ENCODE data around the gene ACO2.

Gene ACO2

GRCh38 chr22:41491374-41492100 is 22.6 kb downstream of the ACO2 start:
- no peak for FAIRE-seq

GRCh38 chr22:41498303-41498835 is 29.5 kb downstream of the ACO2 start:
- no peak for FAIRE-seq

DNA sequence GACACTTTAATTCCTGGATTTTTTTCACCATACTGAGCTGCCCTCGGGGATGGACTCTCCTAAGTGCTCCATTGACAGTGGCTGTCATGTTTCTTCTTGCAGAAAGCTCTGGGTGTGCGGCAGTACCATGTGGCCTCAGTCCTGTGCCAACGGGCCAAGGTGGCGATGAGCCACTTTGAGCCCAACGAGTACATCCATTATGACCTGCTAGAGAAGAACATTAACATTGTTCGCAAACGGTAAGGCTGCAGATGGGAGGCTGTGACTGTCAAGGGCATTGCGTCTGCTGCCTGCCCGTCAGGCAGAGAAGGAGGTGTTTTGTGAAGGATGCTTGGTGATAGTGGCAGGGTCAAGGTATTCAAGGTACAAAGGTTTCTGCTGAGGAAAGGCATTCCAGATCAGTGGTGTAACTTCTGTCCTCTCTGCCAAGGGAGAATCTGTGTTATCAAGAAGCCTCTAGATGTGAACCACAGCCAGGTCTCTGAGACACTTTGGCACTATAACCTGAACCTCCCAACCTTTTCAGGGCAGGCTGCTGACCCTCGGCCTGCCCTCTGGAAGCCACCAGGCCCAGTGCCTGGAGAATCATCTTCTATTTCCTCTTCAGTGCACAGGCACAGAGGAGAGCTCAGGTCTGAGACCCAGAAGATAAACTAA is 30.8 kb downstream of the ACO2 start:
- FAIRE-seq, result no peak

DNA sequence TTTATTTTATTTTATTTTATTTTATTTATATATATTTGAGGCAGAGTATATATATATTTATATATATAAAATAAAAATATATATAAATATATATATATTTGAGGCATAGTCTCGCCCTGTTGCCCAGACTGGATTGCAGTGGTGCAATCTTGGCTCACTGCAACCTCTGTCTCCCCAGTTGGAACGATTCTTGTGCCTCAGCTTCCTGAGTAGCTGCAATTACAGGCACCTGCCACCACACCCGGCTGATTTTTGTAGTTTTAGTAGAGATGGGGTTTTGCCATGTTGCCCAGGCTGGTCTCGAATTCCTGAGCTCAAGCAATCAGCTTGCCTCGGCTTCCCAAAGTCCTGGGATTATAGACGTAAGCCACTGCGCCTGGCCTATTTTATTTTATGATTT is 31.4 kb downstream of the ACO2 start:
- FAIRE-seq, result no peak

GRCh38 chr22:41501209-41501608 is 32.3 kb downstream of the ACO2 start:
- no peak for FAIRE-seq

DNA sequence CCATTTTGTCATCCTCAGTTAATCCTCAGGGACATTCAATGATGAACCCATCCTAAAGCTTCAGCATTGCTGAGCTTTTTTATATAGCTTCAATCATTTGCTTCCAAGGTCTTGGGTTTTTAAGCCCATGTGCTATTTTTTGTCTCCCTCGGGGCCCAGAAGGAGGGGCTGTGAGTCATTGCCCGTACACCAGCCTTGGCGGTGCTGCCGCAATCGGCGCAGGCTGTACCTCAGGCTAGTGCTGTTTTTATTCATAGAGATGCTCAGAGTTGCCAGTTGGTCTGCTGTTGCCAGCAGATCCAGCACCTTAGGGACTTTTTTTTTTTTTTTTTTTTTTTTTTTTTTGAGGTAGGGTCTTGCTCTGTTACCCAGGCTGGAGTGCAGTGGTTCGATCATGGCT is 35.5 kb downstream of the ACO2 start:
- no peak for FAIRE-seq

DNA sequence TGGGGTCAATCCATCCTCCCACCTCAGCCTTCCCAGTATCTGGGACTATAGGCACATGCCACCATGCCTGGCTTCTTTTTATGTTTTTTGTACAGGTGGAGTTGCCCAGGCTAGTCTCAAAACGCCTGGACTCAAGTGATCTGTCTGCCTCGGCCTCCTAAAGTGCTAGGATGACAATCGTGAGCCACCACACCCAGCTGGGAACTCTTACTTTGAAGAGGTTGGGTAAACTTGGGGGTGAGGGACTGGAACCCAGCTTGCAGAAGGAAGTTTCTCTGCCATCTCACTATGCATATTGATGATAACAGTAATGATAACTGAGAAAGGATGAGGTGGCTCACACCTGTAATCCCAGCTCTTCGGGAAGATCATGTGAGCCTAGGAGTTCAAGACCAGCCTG is 35.9 kb downstream of the ACO2 start:
- no peak for FAIRE-seq

DNA sequence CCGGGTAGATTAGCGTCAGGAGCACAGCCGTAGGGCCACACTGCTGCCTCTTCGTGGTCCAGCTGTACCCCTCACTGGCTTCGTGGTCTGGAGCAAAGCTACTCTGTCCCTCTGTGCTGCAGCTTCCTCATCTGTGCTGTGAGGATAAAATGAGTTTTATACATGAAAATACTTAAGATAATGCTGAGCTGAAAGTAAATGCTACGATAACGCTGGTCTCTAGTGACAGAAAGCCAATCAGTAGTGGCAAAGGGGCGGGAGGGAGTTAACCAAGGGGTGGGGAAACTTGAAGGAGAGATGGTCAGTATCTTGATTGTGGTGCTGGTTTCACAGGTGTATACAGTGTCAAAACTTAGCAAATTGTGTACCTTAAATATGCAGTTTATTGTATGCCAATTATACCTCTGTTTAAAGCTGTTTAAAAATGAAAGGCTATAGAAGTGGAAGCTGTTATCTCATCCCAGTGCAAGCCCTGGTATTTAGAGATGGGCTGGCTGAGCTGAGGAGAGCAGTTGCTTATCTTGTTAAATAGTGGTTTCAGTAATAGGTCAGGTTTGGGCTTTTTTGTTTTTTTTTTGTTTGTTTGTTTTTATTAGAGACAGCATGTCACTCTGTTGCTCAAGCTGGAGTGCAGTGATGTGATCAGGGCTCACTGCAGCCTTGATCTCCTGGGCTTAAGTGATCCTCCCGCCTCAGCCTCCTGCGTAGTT is 36.7 kb downstream of the ACO2 start:
- no peak for FAIRE-seq

DNA sequence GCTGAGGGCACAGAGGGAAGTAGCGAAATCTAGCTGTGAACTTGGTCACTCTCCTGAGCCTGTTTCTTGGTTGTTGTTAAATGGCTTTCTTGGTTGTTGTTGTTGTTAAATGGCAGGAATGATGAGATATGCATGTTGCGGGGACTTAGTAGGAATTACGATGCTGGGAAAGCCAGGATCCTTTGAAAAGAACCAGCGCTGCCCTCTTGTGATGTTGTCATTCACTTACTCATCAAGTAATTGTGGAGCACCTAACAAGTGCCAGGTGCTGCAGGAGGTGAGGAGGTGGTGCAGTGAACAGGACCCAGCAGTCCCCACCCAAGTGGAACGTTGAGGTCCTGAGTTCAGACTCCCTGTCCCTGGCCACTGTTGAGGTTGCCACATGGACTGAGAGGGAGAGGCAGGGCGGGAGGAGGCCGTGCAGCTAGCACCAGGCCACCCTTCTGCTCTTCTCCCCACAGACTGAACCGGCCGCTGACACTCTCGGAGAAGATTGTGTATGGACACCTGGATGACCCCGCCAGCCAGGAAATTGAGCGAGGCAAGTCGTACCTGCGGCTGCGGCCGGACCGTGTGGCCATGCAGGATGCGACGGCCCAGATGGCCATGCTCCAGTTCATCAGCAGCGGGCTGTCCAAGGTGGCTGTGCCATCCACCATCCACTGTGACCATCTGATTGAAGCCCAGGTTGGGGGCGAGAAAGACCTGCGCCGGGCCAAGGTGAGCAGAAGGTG is 38.6 kb downstream of the ACO2 start:
- no peak for FAIRE-seq

- FAIRE-seq, result no peak
These were observed 39.9 kb downstream of the ACO2 start for GRCh38 chr22:41508770-41509170.

DNA sequence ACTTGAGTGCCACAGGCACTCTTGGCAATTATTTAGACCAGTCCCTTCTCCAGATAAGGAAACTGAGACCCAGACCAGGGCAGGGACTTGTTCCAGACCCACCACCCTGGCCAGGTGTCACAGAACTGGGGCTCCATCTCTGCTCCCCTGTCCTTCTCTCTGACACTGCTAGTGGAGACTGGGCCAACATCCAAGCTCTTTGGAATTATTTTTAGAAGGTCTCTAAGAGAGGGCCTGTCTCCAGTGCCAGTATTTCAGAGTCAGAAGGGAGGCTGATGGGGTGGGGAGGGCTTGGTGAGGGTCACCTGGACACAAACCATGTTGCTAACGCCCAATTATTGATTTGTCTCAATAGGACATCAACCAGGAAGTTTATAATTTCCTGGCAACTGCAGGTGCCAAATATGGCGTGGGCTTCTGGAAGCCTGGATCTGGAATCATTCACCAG is 42.6 kb downstream of the ACO2 start:
- no peak for FAIRE-seq

- no peak for FAIRE-seq
These were observed 43.7 kb downstream of the ACO2 start for GRCh38 chr22:41512421-41513194.

GRCh38 chr22:41513391-41513790 is 44.5 kb downstream of the ACO2 start:
- FAIRE-seq, result no peak

DNA sequence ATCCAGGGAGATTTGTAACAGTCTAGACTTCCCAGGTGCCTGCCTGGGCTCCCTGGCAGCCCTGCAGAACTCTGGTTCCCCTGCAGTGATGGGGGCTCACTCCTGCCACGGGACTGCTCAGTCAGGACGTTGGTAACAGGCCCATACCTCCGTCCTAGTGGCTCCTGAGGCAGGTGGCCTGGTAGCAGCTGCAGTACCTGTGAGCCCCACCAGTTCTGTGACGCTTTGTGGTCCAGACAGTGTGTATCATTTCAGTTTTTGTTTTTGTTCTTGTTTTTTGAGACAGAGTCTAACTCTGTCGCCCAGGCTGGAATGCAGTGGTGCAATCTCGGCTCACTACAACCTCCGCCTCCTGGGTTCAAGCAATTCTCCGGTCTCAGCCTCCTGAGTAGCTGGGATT is 47.5 kb downstream of the ACO2 start:
- no peak for FAIRE-seq

DNA sequence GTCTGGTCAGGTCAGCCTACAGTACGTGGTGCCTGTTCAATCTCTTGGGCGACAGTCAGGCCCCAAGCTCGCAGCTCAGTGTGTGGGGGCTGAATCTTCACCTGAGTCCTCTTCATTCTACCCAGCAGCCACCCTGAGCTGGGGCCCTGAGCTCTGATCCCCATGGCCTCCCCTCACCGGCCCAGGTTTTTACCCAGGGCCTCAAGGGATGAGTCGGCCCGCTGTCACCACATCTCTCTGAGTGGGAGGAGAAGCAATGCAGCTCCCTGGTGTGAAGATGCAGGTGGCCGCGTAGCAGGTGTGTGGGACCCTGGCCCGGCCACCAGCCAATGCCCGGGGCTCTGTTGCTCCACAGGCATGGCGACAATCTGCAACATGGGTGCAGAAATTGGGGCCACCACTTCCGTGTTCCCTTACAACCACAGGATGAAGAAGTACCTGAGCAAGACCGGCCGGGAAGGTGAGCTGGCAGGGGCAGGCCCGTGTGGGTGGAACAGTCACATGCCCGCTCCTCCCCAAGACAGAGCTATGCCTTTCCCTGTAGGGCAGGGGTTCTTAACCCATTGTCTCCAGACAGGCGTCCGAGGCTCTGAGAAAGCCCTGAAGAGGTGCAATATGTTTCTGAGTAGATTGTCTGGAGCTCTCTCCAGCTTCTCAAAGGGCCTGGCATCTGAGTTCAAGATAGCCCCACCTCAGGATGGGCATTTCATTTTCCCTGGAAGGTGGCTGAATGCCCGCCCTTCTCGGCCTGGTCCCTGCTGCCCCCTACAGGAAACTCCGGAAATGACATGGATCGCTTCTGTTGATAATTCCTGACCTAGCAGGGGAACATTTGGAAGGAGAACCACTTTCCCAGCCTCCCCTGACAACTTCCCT is 48.5 kb downstream of the ACO2 start:
- FAIRE-seq, result peak; percentile 21

DNA sequence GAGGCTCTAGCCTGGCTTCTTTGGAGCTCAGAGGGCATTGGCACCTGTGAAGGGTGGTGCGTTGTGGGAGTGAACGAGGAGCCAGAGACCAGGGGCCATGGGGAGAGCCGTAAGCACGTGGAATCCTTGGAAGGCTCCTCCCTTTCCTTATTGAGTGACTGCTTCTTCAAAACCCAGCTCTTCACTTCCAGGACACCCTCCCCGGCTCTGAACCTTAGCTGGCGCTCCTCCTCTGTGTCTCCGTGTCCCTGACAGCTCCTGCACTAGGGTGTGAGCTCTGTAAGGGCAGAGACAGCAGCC is 49.1 kb downstream of the ACO2 start:
- FAIRE-seq, result no peak

DNA sequence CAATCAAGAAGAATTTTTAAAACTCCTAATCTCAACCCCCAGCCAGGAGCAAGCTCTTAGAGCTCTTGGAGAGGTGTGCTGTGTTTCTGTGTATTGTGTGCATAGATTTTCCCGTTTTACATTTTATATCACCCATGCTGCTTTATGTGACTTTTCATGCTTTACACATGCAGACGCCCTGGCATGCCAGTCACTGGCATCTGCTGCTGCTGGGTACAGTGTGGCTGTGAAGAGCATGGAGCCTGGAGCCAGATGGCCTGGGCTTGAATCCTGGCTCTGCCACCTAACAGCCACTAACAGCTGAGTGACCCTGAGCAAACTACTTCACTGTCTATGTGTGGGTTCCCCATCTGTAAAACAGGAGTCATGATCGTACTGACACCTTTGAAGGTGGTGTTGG is 52.2 kb downstream of the ACO2 start:
- no peak for FAIRE-seq

DNA sequence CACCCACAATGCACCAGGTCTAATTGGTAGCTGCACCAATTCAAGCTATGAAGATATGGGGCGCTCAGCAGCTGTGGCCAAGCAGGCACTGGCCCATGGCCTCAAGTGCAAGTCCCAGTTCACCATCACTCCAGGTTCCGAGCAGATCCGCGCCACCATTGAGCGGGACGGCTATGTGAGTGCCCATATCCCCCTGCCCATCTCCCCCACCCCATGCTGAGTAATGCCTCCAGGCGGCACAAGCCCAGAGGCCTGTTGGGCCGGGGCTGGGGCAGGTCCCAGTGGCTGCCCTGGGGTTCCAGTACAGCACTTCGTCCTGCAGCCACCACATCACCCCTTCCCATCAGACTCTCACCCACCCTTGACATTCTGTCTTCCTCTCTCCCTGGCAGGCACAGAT is 53.9 kb downstream of the ACO2 start:
- FAIRE-seq, result no peak

GRCh38 chr22:41523464-41524221 is 54.7 kb downstream of the ACO2 start:
- no peak for FAIRE-seq

- FAIRE-seq, result no peak
These were observed 55.3 kb downstream of the ACO2 start for GRCh38 chr22:41524251-41524661.
